Hepatocyte (in vitro differentiated cells): ENCODE data around the gene SIVA1.

ENCODE experiments used
- EZH2 ChIP-seq: fragments of 200-600 bp; sonication (generic); IDR thresholded peaks from 2 replicates; pipeline ENCODE4 v1.6.1; 2016; ENCODE audit warnings: antibody characterized with exemption, mild to moderate bottlenecking, borderline replicate concordance
- TF ChIP-seq, protein P1 (sequence below): fragments of 200-600 bp; sonication (generic); IDR thresholded peaks from 2 replicates; pipeline ENCODE4 v1.5.1; 2016; ENCODE audit warnings: antibody characterized with exemption, mild to moderate bottlenecking; ENCODE audit not compliant: poor library complexity

DNA sequence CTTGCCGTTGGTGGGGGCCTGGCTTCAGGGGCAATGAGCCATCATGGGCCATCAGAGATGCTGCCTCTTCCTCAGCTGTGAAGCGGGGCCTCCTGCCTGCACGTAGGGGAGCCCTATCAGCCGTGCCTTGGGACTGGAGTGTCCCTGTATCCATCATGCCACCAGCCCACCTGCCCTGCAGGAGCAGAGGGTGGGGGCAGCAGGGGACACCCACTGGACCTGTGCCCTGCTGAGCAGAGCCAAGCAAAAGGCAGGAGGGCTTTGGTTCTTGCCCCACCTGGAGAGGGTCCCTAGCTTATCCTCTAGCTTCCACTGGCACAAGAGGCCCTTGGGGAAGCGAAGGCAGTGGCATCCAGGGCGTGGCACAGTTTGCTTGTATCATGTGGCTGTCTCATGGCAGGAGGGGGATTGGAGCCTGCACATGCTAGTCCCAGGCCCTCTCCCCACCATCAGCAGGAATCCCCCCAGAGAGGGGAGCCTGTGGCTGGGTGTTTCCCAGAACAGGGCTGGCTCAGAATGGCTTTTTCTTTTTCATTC is 18.8 kb upstream of the SIVA1 start:
- no peak for TF ChIP-seq EZH2
- TF ChIP-seq, protein P1, sequence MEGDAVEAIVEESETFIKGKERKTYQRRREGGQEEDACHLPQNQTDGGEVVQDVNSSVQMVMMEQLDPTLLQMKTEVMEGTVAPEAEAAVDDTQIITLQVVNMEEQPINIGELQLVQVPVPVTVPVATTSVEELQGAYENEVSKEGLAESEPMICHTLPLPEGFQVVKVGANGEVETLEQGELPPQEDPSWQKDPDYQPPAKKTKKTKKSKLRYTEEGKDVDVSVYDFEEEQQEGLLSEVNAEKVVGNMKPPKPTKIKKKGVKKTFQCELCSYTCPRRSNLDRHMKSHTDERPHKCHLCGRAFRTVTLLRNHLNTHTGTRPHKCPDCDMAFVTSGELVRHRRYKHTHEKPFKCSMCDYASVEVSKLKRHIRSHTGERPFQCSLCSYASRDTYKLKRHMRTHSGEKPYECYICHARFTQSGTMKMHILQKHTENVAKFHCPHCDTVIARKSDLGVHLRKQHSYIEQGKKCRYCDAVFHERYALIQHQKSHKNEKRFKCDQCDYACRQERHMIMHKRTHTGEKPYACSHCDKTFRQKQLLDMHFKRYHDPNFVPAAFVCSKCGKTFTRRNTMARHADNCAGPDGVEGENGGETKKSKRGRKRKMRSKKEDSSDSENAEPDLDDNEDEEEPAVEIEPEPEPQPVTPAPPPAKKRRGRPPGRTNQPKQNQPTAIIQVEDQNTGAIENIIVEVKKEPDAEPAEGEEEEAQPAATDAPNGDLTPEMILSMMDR: no peak
